Effector CD8-positive, alpha-beta T cell (primary cell): ENCODE measurements around the gene ADGRG3.

Source experiments
- DNase-seq: peaks from one replicate; lab custom pipeline; 2025; lab: John Stamatoyannopoulos, UW
- total RNA-seq, 4 experiments: gene quantifications; one replicate each; lab custom pipeline; 2026; lab: John Stamatoyannopoulos, UW

ADGRG3 gene
- total RNA-seq: 0 to 2.1 (median 0.37) reads per million in 4 experiments

DNA sequence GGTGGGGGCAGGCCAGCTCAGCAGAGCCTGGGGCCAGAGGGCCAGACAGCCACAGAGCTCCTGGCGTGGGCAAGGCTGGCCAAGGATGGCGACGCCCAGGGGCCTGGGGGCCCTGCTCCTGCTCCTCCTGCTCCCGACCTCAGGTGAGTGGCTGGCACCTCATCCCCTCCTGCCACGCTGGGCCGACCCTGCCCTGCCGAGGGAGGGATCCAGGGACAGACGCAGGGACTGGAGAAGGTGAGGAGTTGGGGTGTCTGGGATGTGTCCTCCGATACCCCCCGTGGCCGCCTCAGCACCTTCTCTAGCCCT, at the start of gene ADGRG3:
ADGRG3 (plus strand) TSS at position 44 of the 309 bp plus-strand sequence; CDS start at position 86, 42 bp downstream.
- no peak for DNase-seq

DNA sequence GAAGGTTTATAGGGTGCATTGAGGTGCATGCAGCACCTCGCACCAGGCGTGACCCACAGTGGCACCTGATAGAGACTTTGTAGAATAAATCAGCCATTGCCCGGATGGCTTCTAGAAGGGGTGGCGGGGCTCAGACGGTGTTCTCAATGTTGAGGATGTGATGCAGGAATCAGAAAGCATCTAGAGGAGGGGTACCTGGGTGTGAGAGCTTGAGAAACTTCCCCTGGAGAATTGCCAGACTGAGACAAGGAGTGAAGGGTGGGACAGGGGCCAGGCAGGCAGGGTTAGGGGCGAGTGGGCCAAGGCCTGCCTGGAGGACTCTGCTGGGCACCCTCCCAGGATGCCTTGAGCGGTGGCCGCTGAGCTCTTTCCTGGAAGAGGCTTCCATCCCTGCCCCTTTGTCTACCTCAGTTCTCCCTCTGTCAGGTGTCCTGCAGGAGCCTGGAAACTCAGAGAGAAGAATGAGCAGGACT, 48.9 kb upstream of the ADGRG3 start:
- DNase-seq: no peak

DNA sequence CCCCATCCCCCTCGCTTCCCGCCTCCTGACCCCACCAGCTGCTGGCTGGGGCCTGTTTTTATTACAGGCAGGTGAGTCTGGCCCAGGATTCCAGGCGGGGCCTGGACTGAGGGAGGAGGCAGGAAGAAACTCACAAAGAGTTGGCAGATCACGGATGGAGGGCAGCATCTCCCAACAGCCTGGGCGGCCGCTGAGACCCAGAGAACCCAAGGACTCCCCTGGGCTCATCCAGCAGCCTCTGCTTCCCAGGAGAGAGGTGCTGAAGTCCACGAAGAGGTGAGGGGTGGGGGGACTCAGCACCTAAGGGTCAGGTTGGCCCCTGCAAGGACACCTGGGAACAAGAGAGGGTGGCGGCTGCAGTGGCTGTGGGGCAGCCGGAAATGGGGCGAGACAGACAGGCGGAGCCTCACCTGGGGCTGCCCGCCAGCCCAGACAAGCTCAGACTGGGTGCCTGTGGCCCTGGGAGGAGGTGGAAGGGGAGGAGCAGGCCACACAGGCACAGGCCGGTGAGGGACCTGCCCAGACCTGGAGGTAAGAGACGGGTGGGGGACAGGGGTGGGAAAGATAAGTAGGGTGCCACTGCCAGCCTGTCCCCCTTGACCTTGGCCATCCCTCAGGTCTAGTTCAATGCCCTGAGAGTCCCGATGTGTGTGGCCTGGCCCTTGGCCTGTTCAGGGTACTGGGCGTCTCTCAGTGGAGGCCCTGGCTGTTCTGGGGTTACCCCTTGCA, 48.3 kb upstream of the ADGRG3 start:
- DNase-seq: no peak

DNA sequence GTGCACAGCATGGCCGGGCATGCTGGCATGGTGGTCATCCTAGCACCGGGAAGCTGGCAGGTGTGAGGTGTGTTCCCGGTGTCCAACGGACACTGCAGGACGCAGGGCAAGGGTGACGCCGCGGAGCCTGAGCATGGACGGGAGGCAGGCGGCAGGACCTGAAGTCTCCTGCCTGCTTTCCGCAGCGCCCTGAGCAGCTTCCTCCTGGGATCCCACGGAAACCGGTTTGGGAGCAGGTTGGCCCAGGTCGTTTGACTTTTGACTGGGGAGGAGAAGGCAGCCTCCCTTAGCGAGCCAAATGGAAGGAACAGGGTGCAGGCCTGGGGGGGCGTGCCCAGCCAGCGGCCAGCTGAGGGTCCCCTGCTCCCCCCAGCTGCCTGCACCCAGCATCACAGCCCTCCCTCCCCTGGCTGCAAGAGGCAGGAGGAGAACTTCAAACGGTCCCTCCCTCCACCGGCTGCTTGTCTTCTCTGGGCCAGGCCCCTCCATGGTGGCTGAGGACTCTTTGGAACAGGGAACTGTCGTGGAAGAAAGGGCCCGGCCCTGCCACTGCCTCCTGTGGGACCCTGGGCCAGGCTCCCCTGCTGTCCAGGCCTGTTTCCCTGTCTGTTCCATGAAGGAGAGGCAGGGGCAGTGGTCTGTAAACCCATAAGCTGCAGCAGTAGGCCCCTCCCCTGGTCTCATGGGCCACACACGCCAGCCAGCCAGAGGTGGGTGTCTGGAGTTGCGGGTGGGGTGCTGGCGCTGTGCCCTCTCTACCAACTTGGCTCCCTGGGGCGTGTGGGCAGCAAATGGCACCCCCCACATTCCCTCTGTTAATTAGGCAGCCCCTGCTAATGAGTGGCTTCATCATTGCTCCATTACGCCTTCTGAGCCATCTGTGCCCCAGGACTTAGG, 47.5 kb upstream of the ADGRG3 start:
- DNase-seq: no peak

- no peak for DNase-seq
Observed at GRCh38 chr16:57621521-57622271, 46.4 kb upstream of the ADGRG3 start.

GRCh38 chr16:57622361-57623250, 45.5 kb upstream of the ADGRG3 start:
- no peak for DNase-seq

DNA sequence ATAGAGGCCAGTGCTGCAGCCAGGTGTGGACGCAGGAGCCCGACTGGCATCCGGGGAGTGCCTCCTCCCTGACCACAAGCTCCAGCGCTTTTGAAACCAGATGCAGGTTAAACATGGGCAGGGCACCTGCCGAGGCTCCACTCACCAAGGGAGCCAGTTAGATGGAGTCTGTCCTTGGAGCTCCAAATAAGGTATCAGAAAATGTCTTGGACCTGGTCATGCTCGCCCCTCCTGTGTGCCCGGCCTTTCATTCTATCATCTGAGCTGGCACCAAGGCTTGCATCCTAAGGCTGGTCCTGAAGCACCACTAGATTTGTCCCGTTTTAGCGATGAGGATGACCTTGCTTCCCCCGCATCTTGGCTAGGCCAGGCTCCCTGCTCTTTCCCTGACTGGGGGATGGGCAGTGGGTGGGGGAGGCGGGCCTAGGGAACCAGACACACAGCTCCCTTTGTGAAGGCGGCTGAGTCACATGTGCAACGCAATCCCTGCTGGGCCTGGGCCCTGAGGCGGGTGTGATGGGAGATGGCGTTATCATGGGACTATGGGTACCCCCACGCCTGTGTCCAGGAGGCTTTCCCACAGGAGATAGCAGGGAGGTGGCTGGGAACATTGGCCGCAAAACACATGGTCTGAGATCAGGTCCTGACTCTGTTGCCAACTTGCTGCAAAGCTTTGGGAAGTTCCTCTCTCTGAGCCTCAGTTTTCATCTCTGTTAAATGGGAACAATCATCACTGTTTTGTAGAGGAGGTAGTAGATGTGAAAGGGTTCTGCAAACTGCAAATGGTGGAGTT, 44.7 kb upstream of the ADGRG3 start:
- DNase-seq: no peak

DNA sequence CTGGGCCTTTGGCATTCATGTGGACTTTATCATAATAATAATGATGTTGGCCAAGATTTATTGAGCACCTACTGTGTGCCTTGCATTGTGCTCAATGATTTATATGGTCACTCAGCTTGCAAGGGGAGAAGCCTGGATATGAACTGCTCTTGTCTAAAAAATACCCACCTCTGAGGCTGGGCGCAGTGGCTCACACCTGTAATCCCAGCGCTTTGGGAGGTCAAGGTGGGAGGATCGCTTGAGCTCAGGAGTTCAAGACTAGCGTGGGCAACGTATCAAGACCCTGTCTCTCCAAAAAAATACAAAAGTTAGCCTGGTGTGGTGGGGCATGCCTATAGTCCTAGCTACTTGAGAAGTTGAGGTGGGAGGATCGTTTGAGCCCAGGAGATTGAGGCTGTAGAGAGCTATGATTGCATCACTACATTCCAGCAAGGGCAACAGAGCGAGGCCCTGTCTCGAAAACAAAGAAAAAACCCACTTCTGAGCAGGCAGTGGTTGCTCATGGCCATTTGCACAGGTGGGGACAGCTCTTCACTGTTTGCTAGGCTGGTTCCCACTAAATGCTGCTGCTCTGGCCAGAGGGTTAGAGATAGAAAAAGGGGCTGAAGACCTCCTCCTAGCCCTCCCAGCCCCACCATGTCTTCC, 43.9 kb upstream of the ADGRG3 start:
- no peak for DNase-seq

- DNase-seq: no peak
Observed at GRCh38 chr16:57624806-57625500, 43.2 kb upstream of the ADGRG3 start.

- DNase-seq: no peak
Observed at GRCh38 chr16:57626420-57627170, 41.5 kb upstream of the ADGRG3 start.

DNA sequence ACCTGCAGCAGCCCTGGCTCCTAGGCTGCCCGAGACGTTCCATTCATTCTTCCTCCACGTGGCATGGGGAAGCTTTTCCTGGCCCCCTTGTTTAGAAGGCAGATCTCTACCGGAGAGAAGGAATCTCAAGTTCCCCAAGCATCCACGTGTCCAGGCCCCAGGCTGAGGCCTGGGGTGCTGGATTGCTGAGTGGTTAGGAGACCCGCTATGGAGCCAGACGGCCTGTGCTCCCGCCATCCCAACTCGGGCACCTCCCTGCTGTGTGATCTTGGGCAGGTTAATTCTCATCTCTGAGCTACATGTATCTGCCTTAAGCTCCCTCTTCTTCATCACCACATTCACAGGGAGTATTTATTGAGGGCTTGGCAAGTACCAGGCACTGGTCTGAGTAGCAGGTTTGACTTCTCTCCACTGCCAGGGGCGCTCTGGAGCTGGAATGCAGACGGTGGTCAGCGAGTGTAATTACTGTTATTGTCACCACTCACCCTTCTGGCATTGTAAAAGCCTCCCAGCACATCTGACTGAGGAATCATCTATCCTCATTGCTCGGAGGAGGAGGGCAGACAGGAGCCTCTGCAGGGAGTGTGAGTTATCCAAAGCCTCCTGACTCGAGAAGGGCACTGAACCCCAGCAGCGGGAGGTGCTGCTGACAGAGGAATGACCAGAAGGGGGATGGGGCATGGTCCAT, 40.8 kb upstream of the ADGRG3 start:
- DNase-seq: no peak

DNA sequence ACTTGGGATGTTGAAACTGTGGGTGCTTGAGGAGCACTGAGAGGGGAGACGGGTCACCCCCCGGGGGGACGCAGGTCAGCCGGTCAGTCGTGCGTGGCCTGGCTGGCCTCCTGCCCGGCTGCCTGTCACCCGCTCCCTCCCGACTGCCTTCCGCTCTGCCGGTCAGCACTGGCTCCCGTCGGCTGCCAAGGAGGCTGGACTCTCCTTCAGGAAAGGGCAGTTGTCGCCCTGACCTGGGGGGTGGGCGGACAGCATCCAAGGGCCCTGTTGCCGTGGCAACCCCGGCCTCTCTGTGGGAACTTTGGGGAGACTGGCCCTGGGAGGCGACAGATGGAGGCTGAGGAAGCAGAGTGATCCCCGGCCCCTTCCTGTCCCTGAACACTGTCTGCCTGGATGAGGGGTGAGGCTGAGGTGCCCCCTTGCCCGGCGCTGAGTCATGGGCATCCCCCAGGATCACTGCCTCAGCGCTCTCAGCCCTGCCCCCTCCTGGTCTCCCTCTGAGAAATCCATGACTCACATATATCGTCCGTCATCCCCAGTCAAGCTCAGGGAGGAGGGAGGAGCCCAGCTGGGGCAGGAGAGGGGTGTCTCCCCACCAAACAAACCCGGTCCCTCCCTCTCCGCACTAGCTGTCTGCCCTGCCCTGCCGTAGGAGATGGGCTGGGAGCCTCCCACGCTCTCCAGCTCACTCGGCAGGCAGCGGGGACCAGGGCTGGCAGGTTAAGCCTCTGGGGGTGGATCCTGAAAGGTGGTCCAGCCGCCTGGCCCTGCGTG, 39.9 kb upstream of the ADGRG3 start, which contains the start of gene ADGRG1:
ADGRG1 (plus strand) TSS at position 623 of the 774 bp plus-strand sequence. CDS start 21,658 bp downstream, outside the sequence.
- DNase-seq: no peak

DNA sequence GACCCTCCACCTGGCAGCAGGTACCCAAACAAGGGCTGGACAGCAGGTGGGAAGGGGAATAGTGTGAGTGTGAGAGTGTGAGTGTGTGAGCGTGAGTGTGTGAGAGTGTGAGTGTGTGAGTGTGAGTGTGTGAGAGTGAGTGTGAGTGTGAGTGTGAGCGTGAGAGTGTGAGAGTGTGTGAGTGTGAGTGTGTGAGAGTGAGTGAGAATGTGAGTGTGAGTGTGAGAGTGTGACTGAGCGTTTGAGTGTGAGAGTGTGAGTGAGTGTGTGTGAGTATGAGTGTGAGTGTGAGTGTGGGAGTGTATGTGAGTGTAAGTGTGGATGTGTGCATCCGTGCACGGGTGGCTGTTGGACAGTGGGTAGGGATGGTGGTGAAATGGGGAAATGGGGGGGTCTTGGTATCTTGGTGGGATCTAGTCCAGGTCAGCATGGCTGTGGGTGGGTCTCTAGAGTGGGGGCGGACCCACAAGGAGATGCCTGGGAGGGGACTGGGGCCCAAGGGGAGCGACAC, 39.3 kb upstream of the ADGRG3 start:
- DNase-seq: no peak

DNA sequence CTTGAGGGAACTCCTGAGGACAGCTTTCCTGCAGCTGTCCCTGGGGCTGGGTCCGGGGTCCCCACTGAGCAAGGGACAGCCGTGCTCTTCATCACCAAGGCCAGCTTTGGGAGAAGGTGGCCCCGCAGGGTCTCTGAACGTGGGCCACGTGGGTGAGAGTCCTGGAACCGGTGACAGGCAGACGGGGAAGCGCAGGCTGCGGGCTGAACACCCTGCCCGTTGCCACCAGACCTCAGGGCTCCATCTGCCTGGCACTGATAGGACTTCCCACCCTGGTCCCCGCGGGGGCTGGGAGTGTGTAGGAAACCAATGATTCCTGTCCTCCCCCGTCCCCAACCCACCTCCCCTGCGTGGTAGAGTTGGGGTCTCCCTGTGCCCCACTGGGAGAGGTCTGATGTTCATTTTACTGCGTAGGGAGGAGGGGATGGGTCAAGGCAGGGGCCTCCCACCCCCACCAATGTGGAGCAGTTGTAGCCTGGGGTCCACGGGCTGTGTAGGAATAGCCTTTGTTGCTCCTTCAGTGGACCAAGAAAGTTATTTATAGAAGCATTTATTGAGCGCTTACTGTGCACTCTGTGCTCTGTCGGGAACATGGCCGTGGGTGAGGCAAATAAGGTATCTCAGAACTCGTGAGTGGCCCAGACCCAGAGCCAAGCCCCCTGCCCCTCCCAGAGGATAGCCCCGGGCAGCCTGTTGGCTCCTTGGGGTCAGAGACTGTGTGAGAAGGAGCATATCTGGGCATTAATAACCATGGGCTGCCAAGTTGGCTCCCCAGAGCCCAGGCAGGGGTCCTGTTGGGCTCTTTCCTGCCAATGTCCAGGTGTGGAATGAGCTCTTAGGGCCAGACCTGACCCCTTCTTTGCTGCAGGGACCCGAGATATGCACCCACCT, 38.3 kb upstream of the ADGRG3 start:
- DNase-seq: no peak

- no peak for DNase-seq
Observed at GRCh38 chr16:57630407-57630797, 37.7 kb upstream of the ADGRG3 start.
